Measurements from ENCODE around the gene COBL.

Gene COBL

GRCh38 chr7:51327287-51327717 lies 10.7 kb upstream of the COBL start:
- no peak for DNase-seq

GRCh38 chr7:51326656-51327286 lies 10.2 kb upstream of the COBL start:
- no peak for DNase-seq

GRCh38 chr7:51325908-51326307 lies 9.3 kb upstream of the COBL start:
- no peak for DNase-seq

- no peak for DNase-seq
These were observed 8.7 kb upstream of the COBL start for GRCh38 chr7:51325261-51325676.

- DNase-seq: no peak
These were observed 7.7 kb upstream of the COBL start for GRCh38 chr7:51324206-51324898.

- no peak for DNase-seq
These were observed 5.4 kb upstream of the COBL start for GRCh38 chr7:51321961-51322515.

GRCh38 chr7:51318886-51319579 lies 2.4 kb upstream of the COBL start:
- no peak for DNase-seq

- DNase-seq: no peak
These were observed 1.4 kb upstream of the COBL start for GRCh38 chr7:51318001-51318400.

GRCh38 chr7:51317582-51317910 lies 937 bp upstream of the COBL start:
- DNase-seq: no peak

GRCh38 chr7:51316262-51316665 lies 345 bp downstream of the COBL start:
- DNase-seq: no peak

GRCh38 chr7:51315393-51316261 lies 982 bp downstream of the COBL start:
- DNase-seq: no peak

GRCh38 chr7:51314726-51315125 lies 1.9 kb downstream of the COBL start:
- DNase-seq: no peak

- DNase-seq: no peak
These were observed 2.7 kb downstream of the COBL start for GRCh38 chr7:51313738-51314425.

- no peak for DNase-seq
These were observed 3.5 kb downstream of the COBL start for GRCh38 chr7:51312951-51313737.

- DNase-seq: no peak
These were observed 5.4 kb downstream of the COBL start for GRCh38 chr7:51311166-51311565.

- DNase-seq: no peak
These were observed 6.5 kb downstream of the COBL start for GRCh38 chr7:51310131-51310583.

GRCh38 chr7:51309361-51310130 lies 7.1 kb downstream of the COBL start:
- no peak for DNase-seq

GRCh38 chr7:51308696-51309095 lies 7.9 kb downstream of the COBL start:
- DNase-seq: no peak

GRCh38 chr7:51308265-51308664 lies 8.3 kb downstream of the COBL start:
- DNase-seq: no peak

- DNase-seq: no peak
These were observed 8.9 kb downstream of the COBL start for GRCh38 chr7:51307651-51308210.

Measured in CD4-positive, alpha-beta T cell treated with Interferon gamma for 1 hour (primary cell).